GM18508 (cell line): ENCODE measurements around the gene TAGAP.
"Not testable (repeated sequence)": the region's sequence is repeated elsewhere in the genome, so short reads cannot be mapped to it uniquely, and the experiment has no call there.

Experiments
- ATAC-seq: cut with Tn5 transposase; IDR thresholded peaks from one replicate; pipeline ENCODE4 v1.9.1; 2021; ENCODE audit warnings: moderate number of reproducible peaks; ENCODE audit not compliant: insufficient read depth, unreplicated experiment

TAGAP gene

DNA sequence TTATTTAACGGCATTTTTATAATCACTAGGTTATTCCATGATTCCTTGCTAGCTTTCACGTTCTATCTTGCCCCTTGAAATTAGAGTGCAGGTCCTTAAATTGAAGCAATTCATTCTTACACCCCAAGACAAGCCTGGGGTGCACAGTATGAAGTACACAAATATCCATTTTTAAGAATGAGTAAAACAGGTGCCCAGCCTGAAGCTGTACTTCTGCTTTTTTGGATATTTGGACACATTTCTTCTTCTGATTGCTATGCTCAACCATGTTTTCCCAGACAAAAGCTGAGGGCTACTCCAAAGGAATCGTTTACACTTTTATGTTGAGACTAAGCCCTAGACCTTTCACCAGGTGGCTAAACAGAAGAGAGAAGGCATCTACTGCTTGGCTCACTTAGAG is 7.9 kb upstream of the TAGAP start:
- no peak for ATAC-seq

DNA sequence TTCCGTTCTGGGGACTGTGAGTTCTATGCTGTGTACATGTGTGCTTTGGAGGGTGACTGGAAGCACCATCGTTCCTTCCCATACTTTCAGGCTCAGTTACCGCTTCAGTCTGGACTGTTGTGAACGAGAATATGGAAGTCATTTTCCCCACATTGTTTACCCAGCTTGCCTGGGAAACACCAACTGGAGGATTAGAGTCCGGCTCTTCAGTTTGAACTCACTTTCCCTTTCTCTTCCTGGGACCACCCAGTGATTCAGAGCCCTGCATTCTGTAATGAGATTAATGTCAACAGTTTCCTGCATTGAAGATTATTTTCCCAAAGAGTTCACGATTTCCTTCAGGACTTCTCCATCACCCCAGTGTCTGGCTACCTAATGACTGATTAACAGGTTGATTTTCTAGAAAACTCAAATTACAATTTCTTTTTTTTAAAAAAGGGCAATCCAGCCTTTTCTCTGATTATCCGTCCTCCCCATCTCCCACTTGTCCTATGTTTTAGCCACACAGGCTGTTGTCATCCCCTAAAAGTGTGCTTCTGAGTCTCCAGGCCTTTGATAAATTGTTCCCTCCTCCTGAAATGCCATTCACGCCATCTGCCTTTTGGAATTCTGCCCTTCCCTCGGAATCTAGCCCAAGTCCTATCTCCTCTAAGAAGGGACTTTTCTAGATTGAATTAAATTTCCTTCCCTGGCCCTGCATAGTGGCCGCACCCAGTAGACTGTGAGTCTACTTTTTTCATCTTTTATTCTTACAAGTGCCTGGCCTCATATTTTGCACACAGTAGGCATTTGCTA is 3.3 kb upstream of the TAGAP start:
- no peak for ATAC-seq

DNA sequence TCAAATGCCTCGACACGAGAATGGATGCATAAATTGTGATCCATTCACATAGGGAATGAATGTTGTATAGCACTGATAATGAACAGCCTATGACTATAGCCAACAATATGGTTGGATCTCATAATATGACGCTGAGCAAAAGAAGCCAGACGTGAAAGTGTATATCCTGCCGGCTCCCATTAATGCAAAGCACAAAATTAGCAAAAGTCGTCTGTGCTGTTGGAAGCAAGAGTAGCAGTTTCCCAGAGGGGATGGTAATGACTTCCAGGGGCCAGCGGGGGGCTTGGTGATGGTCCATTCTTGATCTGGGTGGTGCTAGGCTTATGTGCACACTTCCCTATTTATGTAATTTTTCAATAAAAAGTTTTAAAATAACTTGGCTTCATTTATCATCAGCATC is 1.0 kb upstream of the TAGAP start:
- ATAC-seq: no peak

DNA sequence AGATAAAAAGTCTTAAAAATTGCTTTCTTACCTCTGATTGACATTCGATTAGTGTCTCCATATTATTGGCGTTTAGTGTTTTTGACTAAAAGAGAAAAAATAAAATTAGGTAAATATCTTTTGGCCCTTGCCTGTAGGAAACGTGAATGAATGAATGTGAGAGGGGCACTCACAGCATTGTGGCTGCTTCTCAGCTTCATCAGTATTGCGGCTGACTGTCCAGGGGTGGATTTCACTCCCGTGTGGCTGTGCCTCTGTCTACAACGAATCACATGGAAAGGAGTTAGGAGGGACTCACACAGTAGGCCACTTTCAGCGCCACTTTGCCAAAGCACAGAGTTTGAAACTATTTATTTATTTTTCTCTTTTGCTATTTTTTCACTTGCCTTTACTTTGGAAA is 844 bp downstream of the TAGAP start:
- ATAC-seq: no peak

DNA sequence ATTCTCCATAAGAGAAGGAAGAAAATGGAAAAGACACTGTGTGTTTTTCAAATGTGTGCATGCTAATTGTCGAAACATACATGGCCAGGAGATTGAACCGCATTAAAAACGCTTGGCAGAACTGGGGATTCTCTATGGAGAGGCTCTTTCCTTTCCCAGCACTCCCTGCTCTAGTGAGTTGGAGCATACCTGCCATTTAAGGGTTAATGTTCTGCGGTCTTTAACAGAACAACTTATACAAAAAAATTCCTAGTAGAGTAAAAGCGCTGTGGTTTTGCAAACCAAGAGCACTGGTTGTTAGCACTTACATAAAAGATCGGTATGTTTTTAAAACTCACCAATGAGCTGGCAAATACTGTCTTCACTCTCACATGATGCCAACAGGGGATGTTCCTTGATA is 1.5 kb downstream of the TAGAP start:
- no peak for ATAC-seq

DNA sequence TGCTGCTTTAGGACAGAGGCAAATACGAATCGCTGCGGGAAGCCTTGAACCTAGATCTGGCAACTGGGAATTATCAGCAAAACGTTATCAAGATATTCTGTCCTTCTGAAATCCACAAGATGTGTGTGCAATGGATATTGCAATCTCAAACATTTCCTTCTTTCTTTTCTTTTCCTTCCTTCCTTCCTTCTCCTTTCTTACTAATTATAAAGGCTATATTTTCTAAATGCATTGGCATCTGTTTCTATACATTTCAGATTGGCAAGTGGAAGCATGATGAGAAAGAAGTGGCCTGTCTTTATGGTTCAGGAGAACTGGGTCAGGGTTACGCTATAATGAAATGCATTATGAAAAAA is 2.0 kb downstream of the TAGAP start:
- no peak for ATAC-seq

DNA sequence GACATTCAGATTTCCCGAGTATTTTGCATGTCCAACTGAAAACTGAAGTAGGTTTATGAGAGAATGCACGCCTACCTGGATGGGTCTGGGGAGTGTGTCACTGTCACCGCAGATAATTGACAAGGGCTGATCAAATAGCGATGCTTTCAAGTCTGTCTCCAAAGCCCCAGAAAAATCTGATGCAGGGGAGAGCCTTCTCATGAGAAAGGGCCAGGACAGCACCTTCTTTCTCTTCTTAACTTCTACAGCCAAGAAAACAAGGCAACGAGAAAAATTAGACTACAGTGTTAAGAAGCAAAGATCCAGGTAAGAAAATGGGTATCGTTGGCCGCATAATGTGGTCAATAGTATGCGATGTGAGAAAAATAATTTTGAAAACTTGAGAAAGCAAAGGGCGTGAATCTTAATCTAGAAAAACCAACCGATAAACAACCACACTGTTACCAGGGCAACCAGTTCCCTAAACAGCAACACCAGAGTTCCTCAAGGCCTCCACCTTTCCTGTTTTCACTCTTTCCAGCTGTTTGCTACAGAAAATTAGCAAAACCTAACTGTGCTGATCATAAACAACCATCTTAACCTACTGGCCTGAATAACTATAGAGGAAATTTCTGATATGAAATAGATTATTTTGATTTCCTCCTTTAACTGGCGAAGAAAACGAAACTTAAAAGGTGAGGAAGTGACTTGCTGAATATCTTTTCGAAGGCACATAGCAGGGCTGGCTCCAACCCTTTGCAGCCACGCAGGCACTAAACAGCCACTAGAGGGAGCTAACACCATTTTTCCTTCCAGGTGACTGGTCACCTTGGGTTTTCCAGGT is 2.6 kb downstream of the TAGAP start:
- ATAC-seq: peak; percentile 28

DNA sequence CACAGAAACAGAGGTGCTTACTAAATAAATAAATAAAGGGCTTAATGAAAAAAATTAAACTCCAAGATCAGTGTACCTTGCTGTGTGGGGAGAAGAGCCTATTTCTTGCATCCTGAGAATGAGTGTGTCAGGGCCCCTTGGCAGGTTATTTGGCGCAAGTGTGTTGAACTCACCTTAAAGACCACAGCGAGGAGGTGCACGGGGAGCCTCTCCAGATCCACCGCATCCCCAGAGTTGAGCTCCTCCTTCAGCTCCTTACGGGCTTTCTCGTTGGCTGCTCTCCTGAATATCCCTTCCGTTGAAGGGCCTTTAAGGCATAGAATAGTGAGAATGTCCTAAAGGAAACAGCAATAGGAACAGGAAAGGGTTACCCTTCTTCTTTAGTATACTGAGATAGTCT is 3.6 kb downstream of the TAGAP start:
- ATAC-seq: no peak

DNA sequence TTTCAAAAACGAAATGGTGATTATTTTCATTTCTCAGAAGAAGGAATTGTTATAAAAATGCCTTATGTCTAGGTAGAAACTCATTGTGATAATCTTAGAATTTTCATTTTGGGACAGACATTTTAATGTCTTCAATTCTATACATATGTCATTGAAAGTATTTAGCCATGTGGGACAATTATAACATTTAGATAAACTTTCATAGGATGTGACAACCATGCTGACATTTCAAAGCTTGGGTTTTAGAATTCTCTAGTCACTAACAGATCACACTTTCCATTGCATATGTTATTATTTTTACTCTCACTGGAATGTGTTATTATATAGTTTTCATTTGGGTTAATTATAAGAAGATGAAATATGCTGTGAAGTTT is 4.9 kb downstream of the TAGAP start:
- ATAC-seq: no peak

DNA sequence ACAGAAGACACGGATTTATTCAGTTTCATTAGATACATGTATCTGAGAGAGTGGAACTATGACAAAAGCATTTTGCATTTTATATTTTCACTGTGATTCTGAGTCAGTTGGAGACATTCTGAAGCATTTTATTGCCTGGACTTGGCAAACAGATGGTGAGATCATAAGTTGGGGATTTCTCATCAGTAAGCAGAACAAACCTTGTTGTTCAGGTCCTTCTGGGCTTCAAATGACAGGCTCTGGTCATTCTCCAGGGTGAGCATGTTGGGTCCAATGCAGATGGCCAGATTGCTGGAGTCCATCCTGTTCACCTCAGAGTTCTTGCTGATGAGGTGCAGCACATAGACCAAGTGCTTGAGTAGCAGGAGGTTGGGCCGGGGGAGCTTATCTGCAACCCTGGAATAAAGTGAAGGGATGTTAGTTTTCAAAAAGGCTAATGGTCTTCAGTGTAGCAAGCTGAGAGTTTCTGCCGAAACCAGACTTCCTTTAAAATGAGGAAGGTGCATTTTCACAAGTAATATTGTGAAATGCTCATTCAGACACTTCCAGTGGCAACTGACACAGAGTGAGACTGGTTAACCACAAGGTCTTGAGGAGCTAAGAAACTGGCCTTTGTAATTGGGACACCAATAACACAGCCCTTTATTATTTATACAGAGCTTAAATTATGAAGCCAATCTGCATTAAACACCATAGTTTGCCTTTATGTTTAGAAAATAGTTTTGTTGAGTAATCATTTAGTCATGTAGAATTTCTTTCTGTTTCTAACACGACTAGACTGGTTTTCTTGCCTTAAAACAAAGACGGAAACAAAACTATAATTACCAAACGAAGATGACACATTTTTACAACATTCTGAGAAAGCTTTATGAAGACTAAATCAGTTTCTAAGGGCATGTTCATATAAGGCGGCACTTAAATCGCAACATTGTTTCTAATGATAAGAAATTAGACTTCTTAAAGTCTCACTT is 5.6 kb downstream of the TAGAP start:
- peak; percentile 62 for ATAC-seq

DNA sequence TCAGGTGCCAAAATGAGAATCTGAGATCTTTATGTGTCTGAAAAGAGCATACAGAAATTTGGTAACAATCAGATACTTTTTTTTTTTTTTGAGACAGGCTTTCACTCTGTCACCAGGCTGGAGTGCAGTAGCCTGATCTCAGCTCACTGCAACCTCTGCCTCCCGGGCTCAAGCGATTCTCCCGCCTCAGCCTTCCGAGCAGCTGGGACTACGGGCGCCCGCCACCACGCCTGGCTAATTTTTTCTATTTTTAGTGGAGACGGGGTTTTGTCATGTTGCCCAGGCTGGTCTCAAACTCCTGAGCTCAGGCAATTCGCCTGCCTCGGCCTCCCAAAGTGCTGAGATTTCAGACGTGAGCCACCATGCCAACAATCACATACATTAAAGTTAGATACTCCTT is 6.5 kb downstream of the TAGAP start:
- not testable (repeated sequence) for ATAC-seq

DNA sequence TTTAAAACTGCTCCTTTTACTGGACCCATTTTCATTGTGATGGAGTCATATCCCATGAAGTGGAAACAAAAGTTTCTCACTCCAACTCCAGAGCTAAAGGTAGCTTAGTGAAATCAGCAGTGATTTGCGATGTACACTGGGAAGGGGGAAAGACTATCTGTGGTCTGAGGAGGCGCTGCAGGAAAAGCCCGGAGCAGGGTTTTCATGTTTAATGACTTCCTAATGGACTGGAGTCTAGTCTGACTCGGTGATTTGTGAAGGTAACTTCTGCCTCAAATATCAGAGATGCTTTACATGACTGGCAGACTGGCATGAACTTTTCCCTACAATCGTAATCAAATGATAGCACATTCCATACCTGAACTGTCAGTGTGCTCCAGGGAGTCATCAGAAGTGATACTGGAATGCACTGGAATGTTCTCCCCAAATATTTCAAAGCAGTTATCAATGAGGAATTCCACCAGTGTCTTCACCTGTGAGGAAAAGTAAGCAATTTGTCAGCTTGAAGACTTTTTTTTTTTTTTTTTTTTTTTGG is 7.0 kb downstream of the TAGAP start:
- no peak for ATAC-seq

DNA sequence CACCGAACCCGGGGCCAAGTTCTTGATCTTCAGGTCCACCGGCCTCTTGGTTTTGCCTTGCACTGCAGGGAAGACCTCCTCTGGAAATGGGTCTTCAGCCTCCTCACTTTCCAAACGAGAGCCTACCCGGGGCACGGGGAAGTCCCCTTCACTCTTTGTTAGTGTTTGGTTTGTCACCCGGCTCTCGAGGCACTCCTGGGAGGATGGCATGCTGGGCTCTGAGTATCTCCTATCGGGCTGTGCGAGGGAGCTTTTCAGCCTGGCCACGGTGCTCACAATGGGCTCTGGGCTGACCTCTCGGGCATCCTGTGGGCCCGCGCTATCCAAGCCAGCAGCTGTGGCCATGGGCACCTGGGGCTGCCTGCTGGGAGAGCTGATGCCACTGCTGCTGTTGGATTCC is 8.1 kb downstream of the TAGAP start:
- ATAC-seq: no peak

DNA sequence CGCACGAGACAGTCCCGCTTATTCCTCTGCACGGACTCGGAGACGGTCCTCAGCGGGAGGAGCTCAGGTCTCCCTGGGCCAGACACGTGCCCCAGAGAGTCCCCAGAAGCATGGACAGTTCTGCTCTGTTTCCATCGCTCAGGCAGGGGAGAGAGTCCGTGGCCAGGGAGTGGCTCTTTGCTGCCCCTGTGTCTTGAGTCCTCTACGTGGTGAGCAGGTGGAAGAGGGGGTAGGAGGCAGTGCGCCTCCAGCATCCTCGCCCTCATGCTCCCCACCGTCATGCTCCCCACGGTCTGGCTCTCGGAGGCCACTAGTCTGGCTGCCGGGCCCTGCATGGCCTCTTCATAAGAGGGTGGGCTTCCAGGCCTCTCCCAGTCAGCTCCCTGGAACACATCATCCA is 8.9 kb downstream of the TAGAP start:
- ATAC-seq: no peak

DNA sequence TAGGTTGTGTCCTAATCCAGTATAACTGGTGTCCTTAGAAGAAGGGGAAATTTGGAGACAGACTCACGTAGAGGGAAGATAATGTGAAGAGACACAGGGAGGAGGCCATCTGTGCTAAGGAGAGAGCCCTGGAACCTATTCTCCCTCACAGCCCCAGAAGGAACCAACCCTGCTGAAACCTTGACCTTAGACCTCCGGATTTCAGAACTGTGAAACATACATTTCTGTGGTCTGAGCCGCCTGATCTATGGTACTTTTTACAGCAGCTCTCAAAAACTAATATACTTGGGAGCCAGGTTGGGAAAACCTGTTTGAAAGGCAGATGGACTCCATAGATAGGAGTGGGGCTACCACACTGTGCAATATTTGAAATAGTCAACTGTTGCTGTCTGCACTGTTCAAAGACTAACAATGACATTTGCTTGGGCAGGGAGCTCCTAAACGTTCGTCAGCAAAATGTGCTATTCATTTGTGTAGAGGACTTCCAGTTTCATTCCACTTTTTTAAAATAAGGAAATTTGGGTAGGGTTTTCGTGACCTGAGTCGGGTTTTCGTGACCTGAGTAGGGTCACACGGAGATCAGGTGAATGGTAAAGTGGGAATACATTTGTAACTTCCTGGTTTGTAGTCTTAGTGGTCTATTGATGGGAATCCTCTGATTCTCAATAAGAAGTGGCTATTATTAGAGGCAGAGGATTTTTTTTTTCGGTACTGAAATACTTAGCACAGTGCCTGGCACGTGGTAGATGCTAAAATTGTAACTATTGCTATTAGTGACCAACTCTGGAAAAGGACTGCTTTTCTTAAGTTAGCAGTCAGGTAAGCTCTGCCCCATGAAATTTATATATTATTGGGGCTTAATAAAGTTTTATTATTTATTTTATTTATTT is 11.4 kb downstream of the TAGAP start:
- no peak for ATAC-seq

DNA sequence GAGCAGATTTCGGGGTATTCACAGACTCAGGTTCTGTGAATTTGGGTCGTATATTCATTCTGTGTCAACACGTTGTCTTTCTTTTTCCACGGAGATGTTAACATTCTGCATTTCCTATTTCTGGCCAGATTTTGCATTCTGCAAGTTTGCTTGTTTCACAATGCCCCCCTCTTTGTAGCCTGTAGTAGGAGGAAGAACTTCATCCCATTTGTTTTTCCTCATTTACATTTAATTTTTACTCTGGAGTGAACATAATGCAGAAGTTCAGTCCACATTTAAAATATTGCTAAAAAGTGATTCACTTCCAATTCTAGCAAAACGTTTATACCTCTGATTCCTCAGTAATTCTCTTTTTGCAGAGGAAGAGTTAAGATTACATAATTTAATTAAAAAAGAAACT is 12.9 kb downstream of the TAGAP start:
- ATAC-seq: no peak

DNA sequence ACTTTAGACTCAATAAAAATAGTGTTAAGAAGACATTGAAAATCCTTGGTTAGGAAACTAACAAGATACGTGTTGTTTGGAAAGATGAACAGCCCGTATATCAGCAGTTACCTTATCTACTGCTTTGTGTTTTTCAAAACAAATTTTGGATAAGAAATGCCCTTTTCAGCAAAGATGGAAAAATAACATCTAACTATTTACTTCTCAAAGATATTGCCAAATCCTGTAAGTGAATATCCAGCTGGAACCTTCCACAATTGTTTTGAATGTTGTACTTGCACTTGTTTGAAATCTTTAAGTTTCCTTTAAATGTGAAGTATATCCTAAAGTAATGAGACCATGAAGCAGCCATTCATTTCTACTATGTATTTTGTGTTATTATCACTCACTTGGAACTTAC is 14.6 kb downstream of the TAGAP start:
- no peak for ATAC-seq

DNA sequence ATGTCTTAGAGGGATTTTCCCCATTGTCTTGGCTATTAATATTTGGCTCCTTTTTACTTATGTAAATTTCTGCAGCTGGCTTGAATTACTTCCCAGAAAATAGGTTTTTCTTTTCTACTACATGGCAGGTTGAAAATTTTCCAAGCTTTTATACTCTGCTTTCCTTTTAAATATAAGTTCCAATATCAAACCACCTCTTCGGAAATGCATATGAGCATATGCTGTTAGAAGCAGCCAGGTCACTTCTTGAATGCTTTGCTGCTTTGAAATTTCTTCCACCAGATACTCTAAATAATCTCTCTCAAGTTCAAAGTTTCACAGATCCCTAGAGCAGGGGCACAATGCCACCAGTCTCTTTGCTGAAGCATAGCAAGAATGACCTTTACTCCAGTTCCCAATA is 19.6 kb downstream of the TAGAP start:
- not testable (repeated sequence) for ATAC-seq

DNA sequence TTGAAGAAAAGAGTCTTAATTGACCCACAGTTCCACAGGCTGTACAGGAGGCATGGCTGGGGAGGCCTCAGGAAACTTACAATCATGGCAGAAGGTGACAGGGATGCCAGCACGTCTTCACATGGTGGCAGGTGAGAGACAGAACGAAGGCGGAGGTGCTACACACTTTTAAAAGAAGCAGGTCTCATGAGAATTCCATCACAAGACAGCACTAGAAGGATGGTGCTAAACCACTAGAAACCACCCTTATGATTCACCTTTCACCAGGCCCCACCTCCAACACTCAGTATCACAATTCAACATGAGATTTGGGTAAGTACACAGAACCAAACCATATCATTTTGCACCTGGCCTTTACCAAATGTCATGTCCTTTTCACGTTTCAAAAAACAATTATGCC is 20.9 kb downstream of the TAGAP start:
- no peak for ATAC-seq

DNA sequence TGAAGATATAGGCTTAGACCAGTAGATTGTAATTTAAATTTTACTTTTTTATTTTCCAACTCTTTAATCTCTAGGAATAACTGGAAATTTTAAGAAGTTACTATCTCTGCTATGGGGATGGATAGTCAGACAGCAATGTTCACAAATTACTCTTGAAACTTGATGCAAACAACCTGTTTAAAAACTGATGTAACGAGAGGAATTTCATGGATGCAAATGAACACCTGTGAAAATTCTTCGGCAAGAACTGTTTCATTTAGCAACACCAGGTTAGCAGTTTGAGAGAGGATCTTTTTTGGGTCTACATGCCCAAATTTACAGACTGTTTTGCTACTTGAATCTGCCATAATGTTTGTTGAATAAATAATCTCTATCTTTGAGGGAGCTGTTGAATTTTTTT is 24.8 kb downstream of the TAGAP start:
- no peak for ATAC-seq
